GM13977 (cell line): ENCODE measurements around the gene RILPL1.

Experiments
- DNase-seq: peaks from one replicate; pipeline ENCODE4 v3.0.0; 2012; ENCODE audit warnings: low spot score
- CTCF ChIP-seq: IDR thresholded peaks from 2 replicates; pipeline ENCODE4 v1.5.1; 2012; ENCODE audit warnings: mild to moderate bottlenecking, control low read depth; ENCODE audit not compliant: insufficient read depth; ENCODE audit errors: extremely low read depth, missing control alignments
- in situ Hi-C: fragments of 300-500 bp; cut with MboI; formaldehyde crosslinking; loops from one replicate; pipeline ENCODE4 v1.12.0; 2022; ENCODE audit warnings: low sequenced_read_pairs, low pct_unique_long_range_greater_than_20kb, mixed read lengths, inconsistent platforms; ENCODE audit not compliant: unreplicated experiment

Gene RILPL1

GRCh38 chr12:123506843-123507236, 26.7 kb downstream of the RILPL1 start:
- DNase-seq, result no peak
- no peak for TF ChIP-seq CTCF
- in situ Hi-C loops, result no loop called here

- in situ Hi-C loops, result no loop called here
- no peak for TF ChIP-seq CTCF
- no peak for DNase-seq
Observed at GRCh38 chr12:123506059-123506842, 27.3 kb downstream of the RILPL1 start.

- in situ Hi-C loops, result no loop called here
- DNase-seq, result no peak
- no peak for TF ChIP-seq CTCF
Observed at GRCh38 chr12:123502163-123502704, 31.3 kb downstream of the RILPL1 start.

- DNase-seq, result no peak
- no peak for TF ChIP-seq CTCF
- in situ Hi-C loops, result no loop called here
Observed at GRCh38 chr12:123499332-123499731, 34.2 kb downstream of the RILPL1 start.

GRCh38 chr12:123498126-123498825, 35.2 kb downstream of the RILPL1 start:
- in situ Hi-C loops, result no loop called here
- DNase-seq, result no peak
- no peak for TF ChIP-seq CTCF

GRCh38 chr12:123497065-123497464, 36.5 kb downstream of the RILPL1 start:
- DNase-seq, result no peak
- TF ChIP-seq CTCF, result no peak
- in situ Hi-C loops, result no loop called here
